Nephron progenitor cell (in vitro differentiated cells): Measurements from ENCODE around the gene NLGN2.
A peak's percentile ranks its signal among the peaks of the same experiment; 100 is the strongest.

ENCODE experiments used
- DNase-seq: peaks from one replicate; pipeline ENCODE4 v3.0.0; 2021
- H3K27ac Mint-ChIP-seq: 2 replicates; pipeline ENCODE4 v1.8.0; 2021; ENCODE audit warnings: mild to moderate bottlenecking, moderate library complexity, mixed read lengths
- H3K27me3 Mint-ChIP-seq: 2 replicates; pipeline ENCODE4 v1.8.0; 2021; ENCODE audit warnings: mild to moderate bottlenecking, low read depth, mixed read lengths; ENCODE audit not compliant: poor library complexity
- H3K36me3 Mint-ChIP-seq: 2 replicates; pipeline ENCODE4 v1.8.0; 2021; ENCODE audit warnings: low read depth, mixed read lengths
- H3K4me1 Mint-ChIP-seq: 2 replicates; pipeline ENCODE4 v1.8.0; 2021; ENCODE audit warnings: mixed read lengths
- H3K4me3 Mint-ChIP-seq: 2 replicates; pipeline ENCODE4 v1.8.0; 2021; ENCODE audit warnings: mild to moderate bottlenecking, moderate library complexity, mixed read lengths
- H3K9me3 Mint-ChIP-seq: 2 replicates; pipeline ENCODE4 v1.8.0; 2021; ENCODE audit warnings: mild to moderate bottlenecking, moderate library complexity, mixed read lengths
- CTCF ChIP-seq: fragments of 200-600 bp; sonication (generic); IDR thresholded peaks from 2 replicates; pipeline ENCODE4 v1.5.0; 2021; ENCODE audit warnings: antibody characterized with exemption

NLGN2 gene

GRCh38 chr17:7408863-7409262 is 1.2 kb downstream of the NLGN2 start:
- H3K4me3 Mint-ChIP-seq: no peak overlapping the region
- H3K9me3 Mint-ChIP-seq: no peaks in the 10 kb centered on the region
- peaks cover 23% of the 10 kb centered on the region for H3K36me3 Mint-ChIP-seq
- H3K27me3 Mint-ChIP-seq: peaks cover 2% of the 10 kb centered on the region
- no peak for DNase-seq
- TF ChIP-seq CTCF: no peak
- H3K4me1 Mint-ChIP-seq: peaks cover 44% of the 10 kb centered on the region
- peak overlapping the region; percentile 72 for H3K27ac Mint-ChIP-seq

GRCh38 chr17:7409716-7410115 is 2.1 kb downstream of the NLGN2 start:
- Mint-ChIP-seq H3K4me1 (peaks cover 44% of the 10 kb centered on the region), H3K36me3 (peaks cover 23% of the 10 kb centered on the region), H3K9me3 (no peaks in the 10 kb centered on the region), H3K27ac (peak overlapping the region; percentile 9), H3K4me3 (no peak overlapping the region), H3K27me3 (peaks cover 2% of the 10 kb centered on the region)
- DNase-seq: no peak
- TF ChIP-seq CTCF: no peak

- Mint-ChIP-seq H3K27ac (no peak overlapping the region), H3K36me3 (peaks cover 30% of the 10 kb centered on the region), H3K4me1 (peaks cover 39% of the 10 kb centered on the region), H3K27me3 (peaks cover 6% of the 10 kb centered on the region), H3K4me3 (no peak overlapping the region), H3K9me3 (no peaks in the 10 kb centered on the region)
- no peak for DNase-seq
- TF ChIP-seq CTCF: no peak
Measured at GRCh38 chr17:7410634-7411426, 3.2 kb downstream of the NLGN2 start.

- Mint-ChIP-seq H3K4me1 (peaks cover 36% of the 10 kb centered on the region), H3K4me3 (no peak overlapping the region), H3K36me3 (peaks cover 36% of the 10 kb centered on the region), H3K27me3 (peaks cover 6% of the 10 kb centered on the region), H3K27ac (no peak overlapping the region), H3K9me3 (no peaks in the 10 kb centered on the region)
- no peak for TF ChIP-seq CTCF
- DNase-seq: no peak
Measured at GRCh38 chr17:7411427-7411750, 3.7 kb downstream of the NLGN2 start.

- H3K4me1 Mint-ChIP-seq: peaks cover 31% of the 10 kb centered on the region
Measured at GRCh38 chr17:7413346-7413985, 5.8 kb downstream of the NLGN2 start.

More at GRCh38 chr17:7413346-7413985, 5.8 kb downstream of the NLGN2 start:
- Mint-ChIP-seq H3K4me3 (no peak overlapping the region), H3K27me3 (peaks cover 6% of the 10 kb centered on the region), H3K36me3 (peaks cover 40% of the 10 kb centered on the region), H3K9me3 (no peaks in the 10 kb centered on the region), H3K27ac (peak overlapping the region; percentile 93)
- no peak for DNase-seq
- no peak for TF ChIP-seq CTCF
